Measurements from ENCODE around the gene ZNF750.

The ZNF750 gene

DNA sequence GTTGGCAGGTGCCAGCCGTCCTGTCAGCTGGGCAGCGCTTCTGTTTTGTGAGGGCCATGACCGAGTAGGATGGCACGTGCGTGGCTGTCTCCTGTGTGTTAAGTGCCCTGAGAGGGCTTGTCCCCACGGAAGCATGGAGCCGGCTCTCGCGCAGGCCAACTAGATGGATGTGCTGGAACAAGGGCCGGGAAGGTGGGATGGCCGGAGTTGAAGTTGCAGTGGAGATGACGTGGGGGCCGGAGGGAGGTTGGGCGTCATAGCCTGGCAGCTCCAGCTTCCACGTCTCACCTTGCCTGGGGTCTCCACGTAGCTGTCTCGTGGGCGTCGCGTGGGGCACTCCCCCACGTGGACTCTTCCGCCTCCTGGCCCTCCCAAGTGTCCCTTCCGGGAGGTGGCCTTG lies 60.3 kb downstream of the ZNF750 start:
- no peak overlapping the region for H4K12ac ChIP-seq (ENCODE audit: low read depth, low read length)
- H4K8ac ChIP-seq (ENCODE audit: low read depth, low read length) = no peak overlapping the region
- no peak overlapping the region for H3K9ac ChIP-seq (ENCODE audit: low read length)
- no peak overlapping the region for H2AK5ac ChIP-seq (ENCODE audit: low read length)
- no peak overlapping the region for H3K27ac ChIP-seq (ENCODE audit: low read depth, low read length)
- peaks cover 16 to 18% of the 10 kb centered on the region in 2 experiments for H3K36me3 ChIP-seq (ENCODE audit: control insufficient read depth in 1 of 2, insufficient read depth in 2 of 2, low read length in 2 of 2)
- H2AFZ ChIP-seq (ENCODE audit: insufficient read depth, low read length, poor library complexity) = no peak overlapping the region
- no peak overlapping the region for H3K18ac ChIP-seq (ENCODE audit: low read length)
- peaks cover 2% of the 10 kb centered on the region for H3K9me3 ChIP-seq (ENCODE audit: insufficient read depth, low read depth, low read length)
- no peak overlapping the region for H3K4ac ChIP-seq (ENCODE audit: low read depth, low read length)
- H3K27me3 ChIP-seq (ENCODE audit: insufficient read depth, low read length) = no peaks in the 10 kb centered on the region
- no peak overlapping the region for H3K14ac ChIP-seq (ENCODE audit: low read length)
- no peaks in the 10 kb centered on the region for H3K4me1 ChIP-seq (ENCODE audit: control insufficient read depth in 1 of 2, insufficient read depth in 2 of 2, low read length in 2 of 2)
- H2BK12ac ChIP-seq (ENCODE audit: low read length) = no peak overlapping the region
- no peak overlapping the region for H3K23ac ChIP-seq (ENCODE audit: low read length)
- WGBS (ENCODE audit: extremely low coverage, insufficient coverage, insufficient read length) = no CpG with 5 or more reads among the region's 23 CpGs
- H3K79me2 ChIP-seq (ENCODE audit: control insufficient read depth, insufficient read depth, low read length, poor library complexity) = no peaks in the 10 kb centered on the region
- H2BK120ac ChIP-seq (ENCODE audit: insufficient read depth, low read length, poor library complexity) = no peak overlapping the region
- no peaks in the 10 kb centered on the region for H3K79me1 ChIP-seq (ENCODE audit: low read length)
- DNase-seq = no peak
- no peak overlapping the region for H4K91ac ChIP-seq (ENCODE audit: low read depth, low read length)
- no peak overlapping the region for H3K4me3 ChIP-seq (ENCODE audit: low read depth, low read length)
- no peak overlapping the region for H2BK5ac ChIP-seq (ENCODE audit: low read depth, low read length, poor library complexity)
- H3K4me2 ChIP-seq (ENCODE audit: low read length) = no peak overlapping the region
